Vagina (tissue), 2 donors: ENCODE measurements around the gene BCAS3. TPM values are rescaled to one million over a fixed set of nuclear protein-coding genes. Genes with fewer than 3 reads are reported as not detected.

ENCODE experiments used
- DNase-seq, 2 donors: peaks; one replicate each; pipeline ENCODE4 v3.0.0-alpha.2; 2017; ENCODE audit errors: extremely low spot score in 2 of 2
- H3K27ac ChIP-seq: fragments of 200-600 bp; sonication (generic); one replicate; pipeline ENCODE4 v1.5.1; 2019
- H3K27me3 ChIP-seq: fragments of 200-600 bp; sonication (generic); one replicate; pipeline ENCODE4 v1.5.1; 2019
- H3K36me3 ChIP-seq, 2 donors: fragments of 200-600 bp; sonication (generic); one replicate each; pipeline ENCODE4 v1.5.1; 2017 to 2019
- H3K4me1 ChIP-seq: fragments of 200-600 bp; sonication (generic); one replicate; pipeline ENCODE4 v1.5.1; 2019
- H3K4me3 ChIP-seq, 2 donors: fragments of 200-600 bp; sonication (generic); 1 replicate in 1 of 2; 2 replicates in 1 of 2; pipeline ENCODE4 v1.5.1; 2016 to 2019
- H3K9me3 ChIP-seq: fragments of 200-600 bp; sonication (generic); one replicate; pipeline ENCODE4 v1.5.1; 2019
- CTCF ChIP-seq, 3 experiments: fragments of 450-650 bp in 2 of 3; fragments of 200-600 bp in 1 of 3; sonication (generic) in 1 of 3; IDR thresholded peaks; one replicate each; pipeline ENCODE4 v1.5.1; 2017 to 2019; ENCODE audit warnings: antibody characterized with exemption in 3 of 3, mild to moderate bottlenecking in 2 of 3, moderate library complexity in 2 of 3
- POLR2A ChIP-seq, 2 donors: fragments of 450-650 bp; IDR thresholded peaks; one replicate each; pipeline ENCODE4 v1.6.1; 2017; ENCODE audit warnings: antibody characterized with exemption in 2 of 2, mild to moderate bottlenecking in 2 of 2, moderate library complexity in 2 of 2
- POLR2AphosphoS5 ChIP-seq, 2 donors: sonication (generic); formaldehyde crosslinking; IDR thresholded peaks; one replicate each; pipeline ENCODE4 v1.9.0; 2017; ENCODE audit warnings: antibody characterized with exemption in 2 of 2, mild to moderate bottlenecking in 2 of 2, low read depth in 1 of 2; ENCODE audit not compliant: insufficient read depth in 1 of 2
- intact Hi-C: fragments of 100-400 bp; cut with DNase I; formaldehyde crosslinking; loops from one replicate; pipeline ENCODE4 v1.15.1; 2023
- total RNA-seq: library from RNA; depleted of rRNA; stranded (reverse); fragments of >200 nt; gene quantifications from one replicate; pipeline ENCODE4 v1.2.3, GENCODE V29; 2016

BCAS3 gene
- total RNA-seq, 1 donor from 2014 or later: 33.1 TPM

GRCh38 chr17:61251939-61252865 lies 574.6 kb downstream of the BCAS3 start:
- intact Hi-C loops: loop anchor here (5.0 kb wide), 1 partner anchor 145 kb away; the partner anchor contains the start of gene TBX2
- H3K4me1 ChIP-seq: peaks cover 23% of the 10 kb centered on the region

GRCh38 chr17:61253362-61253761 lies 575.7 kb downstream of the BCAS3 start:
- Histone ChIP-seq H3K9me3 (no peaks in the 10 kb centered on the region), H3K27me3 (no peaks in the 10 kb centered on the region), H3K27ac (peak overlapping the region; percentile 42), H3K36me3 (no peaks in the 10 kb centered on the region), H3K4me1 (peaks cover 23% of the 10 kb centered on the region), H3K4me3 (no peak overlapping the region)
- DNase-seq: no peak
- TF ChIP-seq POLR2AphosphoS5 (IDR thresholded peaks at IDR 0.05; ENCODE audit: insufficient read depth in 1 of 2, low read depth in 1 of 2) (no peak), CTCF (IDR thresholded peaks at IDR 0.05) (no peak), POLR2A (IDR thresholded peaks at IDR 0.05) (no peak)
- intact Hi-C loops: loop anchor here (5.0 kb wide), 1 partner anchor 144 kb away; the partner anchor contains the start of gene TBX2

More at GRCh38 chr17:61251939-61252865, 574.6 kb downstream of the BCAS3 start:
- TF ChIP-seq POLR2AphosphoS5 (IDR thresholded peaks at IDR 0.05; ENCODE audit: insufficient read depth in 1 of 2, low read depth in 1 of 2): peak; percentile 80 to 89
- peak in 1 of 3 experiments; percentile 10 for TF ChIP-seq CTCF (IDR thresholded peaks at IDR 0.05)
- TF ChIP-seq POLR2A (IDR thresholded peaks at IDR 0.05): no peak
- H3K9me3 ChIP-seq: no peaks in the 10 kb centered on the region
- DNase-seq: peak in 1 of 2 donors; percentile 97
- H3K27me3 ChIP-seq: no peaks in the 10 kb centered on the region
- no peaks in the 10 kb centered on the region for H3K36me3 ChIP-seq
- H3K27ac ChIP-seq: peak overlapping the region; percentile 49
- H3K4me3 ChIP-seq: no peak overlapping the region

DNA sequence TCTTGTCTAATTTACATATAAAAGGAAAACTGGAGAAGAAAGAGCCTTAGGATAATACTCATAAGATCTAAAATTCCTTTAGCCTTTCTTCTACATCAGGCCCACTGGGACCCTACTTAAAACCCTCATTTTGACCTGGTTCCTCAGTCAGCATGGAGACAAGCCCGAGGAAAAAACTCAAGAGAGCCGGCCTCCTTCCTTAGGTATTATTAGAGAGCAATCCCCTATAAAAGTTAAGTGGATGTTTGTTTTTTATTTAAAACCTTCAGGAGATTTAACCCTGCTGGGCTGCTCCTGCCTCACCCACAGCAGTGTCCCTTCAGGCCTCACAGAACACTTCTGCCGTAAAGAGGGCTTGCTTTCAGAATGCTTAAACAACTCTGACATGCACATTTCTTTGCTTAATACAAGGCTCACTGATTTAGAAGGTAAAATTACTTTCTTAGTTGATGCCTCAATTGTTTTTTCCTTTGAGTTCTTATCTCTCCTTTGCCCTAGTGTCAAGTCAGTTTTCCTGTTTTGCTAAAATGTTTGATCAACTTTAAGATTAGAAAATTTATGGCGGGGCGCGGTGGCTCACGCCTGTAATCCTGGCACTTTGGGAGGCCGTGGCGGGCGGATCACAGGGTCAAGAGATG lies 576.4 kb downstream of the BCAS3 start:
- H3K4me3 ChIP-seq: no peak overlapping the region
- H3K27ac ChIP-seq: no peak overlapping the region
- no peaks in the 10 kb centered on the region for H3K27me3 ChIP-seq
- no peaks in the 10 kb centered on the region for H3K36me3 ChIP-seq
- intact Hi-C loops: loop anchor here (5.0 kb wide), 1 partner anchor 143 kb away; the partner anchor contains the start of gene TBX2
- H3K4me1 ChIP-seq: peaks cover 23% of the 10 kb centered on the region
- H3K9me3 ChIP-seq: no peaks in the 10 kb centered on the region
- TF ChIP-seq POLR2A (IDR thresholded peaks at IDR 0.05) (no peak), POLR2AphosphoS5 (IDR thresholded peaks at IDR 0.05; ENCODE audit: insufficient read depth in 1 of 2, low read depth in 1 of 2) (no peak), CTCF (IDR thresholded peaks at IDR 0.05) (no peak)
- DNase-seq: no peak

DNA sequence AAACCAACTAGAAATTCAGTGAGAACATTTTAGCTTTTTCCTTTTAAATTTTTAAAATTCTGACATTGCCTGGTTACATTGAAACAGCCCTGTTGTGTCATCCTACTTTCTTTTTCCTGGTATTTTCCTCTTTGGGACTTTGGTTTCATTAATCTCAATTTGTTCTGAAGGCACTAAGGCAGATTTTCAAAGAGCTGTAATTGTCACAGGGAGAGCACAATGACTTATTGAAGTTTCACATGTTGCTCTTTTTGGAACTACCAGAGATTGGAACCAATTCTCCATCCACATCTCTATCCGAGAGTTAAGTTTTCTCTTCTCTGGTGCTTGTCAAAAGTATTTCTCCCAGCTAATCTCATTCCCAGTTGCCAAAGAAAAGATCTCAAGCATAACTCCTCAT lies 577.3 kb downstream of the BCAS3 start:
- no peak for DNase-seq
- no peaks in the 10 kb centered on the region for H3K9me3 ChIP-seq
- H3K4me3 ChIP-seq: no peak overlapping the region
- H3K36me3 ChIP-seq: no peaks in the 10 kb centered on the region
- H3K27me3 ChIP-seq: no peaks in the 10 kb centered on the region
- H3K27ac ChIP-seq: no peak overlapping the region
- no peak for TF ChIP-seq POLR2A (IDR thresholded peaks at IDR 0.05)
- TF ChIP-seq CTCF (IDR thresholded peaks at IDR 0.05): no peak
- no peak for TF ChIP-seq POLR2AphosphoS5 (IDR thresholded peaks at IDR 0.05; ENCODE audit: insufficient read depth in 1 of 2, low read depth in 1 of 2)
- intact Hi-C loops: loop anchor here (5.0 kb wide), 2 partner anchors 82 to 142 kb away; partner anchors contain the start of gene TBX2
- H3K4me1 ChIP-seq: peaks cover 30% of the 10 kb centered on the region
